Activated CD8-positive, alpha-beta T cell treated with anti-CD3 and anti-CD28 coated beads for 36 hours (primary cell): ENCODE measurements around the gene CTAG1A. TPM values are rescaled to one million over a fixed set of nuclear protein-coding genes. Genes with fewer than 3 reads are reported as not detected.

Source experiments
- ATAC-seq: fragments of 200-7000 bp; cut with Tn5 transposase; one replicate; pipeline ENCODE4 v1.10.0; 2021; ENCODE audit warnings: mild to moderate bottlenecking, moderate library complexity
- CTCF ChIA-PET: fragments of 350-600 bp; sonication (Branson Sonifier 250); formaldehyde crosslinking; loops from one replicate; lab custom pipeline; 2021; ENCODE audit warnings: antibody characterized with exemption; lab: Charles Lee
- POLR2A ChIA-PET: fragments of 350-600 bp; sonication (Branson Sonifier 250); formaldehyde crosslinking; loops from one replicate; lab custom pipeline; 2021; ENCODE audit warnings: antibody characterized with exemption; lab: Charles Lee
- DNase-seq: peaks from one replicate; pipeline ENCODE4 v3.0.0-alpha.2; 2020
- H3K27ac Mint-ChIP-seq: one replicate; pipeline ENCODE4 v1.8.0; 2021; ENCODE audit warnings: mild to moderate bottlenecking, mixed read lengths
- H3K27me3 Mint-ChIP-seq: one replicate; pipeline ENCODE4 v1.8.0; 2021; ENCODE audit warnings: mixed read lengths
- H3K36me3 Mint-ChIP-seq: one replicate; pipeline ENCODE4 v1.8.0; 2021; ENCODE audit warnings: low read depth, mixed read lengths
- H3K4me1 Mint-ChIP-seq: one replicate; pipeline ENCODE4 v1.8.0; 2021; ENCODE audit warnings: low read depth, mixed read lengths
- H3K4me3 Mint-ChIP-seq: one replicate; pipeline ENCODE4 v1.8.0; 2021; ENCODE audit warnings: mild to moderate bottlenecking, moderate library complexity, mixed read lengths
- H3K9me3 Mint-ChIP-seq: one replicate; pipeline ENCODE4 v1.8.0; 2021; ENCODE audit warnings: mixed read lengths
- CTCF ChIP-seq: fragments of 200-600 bp; IDR thresholded peaks from one replicate; pipeline ENCODE4 v1.8.0; 2022; ENCODE audit warnings: antibody characterized with exemption, mild to moderate bottlenecking
- intact Hi-C: fragments of 100-400 bp; cut with micrococcal nuclease; formaldehyde crosslinking; loops from one replicate; pipeline ENCODE4 v1.10.0; 2022
- total RNA-seq, 2 experiments: library from RNA; stranded (reverse); gene quantifications; one replicate each; pipeline ENCODE4 v1.2.3, GENCODE V29; 2021

Gene CTAG1A
- total RNA-seq, 2 experiments from 2014 or later = not detected

GRCh38 chrX:154541589-154541895 lies 43.4 kb upstream of the CTAG1A start:
- Mint-ChIP-seq H3K27me3 (no peaks in the 10 kb centered on the region), H3K9me3 (no peaks in the 10 kb centered on the region), H3K27ac (peak overlapping the region; percentile 97), H3K4me3 (no peak overlapping the region), H3K4me1 (peaks cover 51% of the 10 kb centered on the region), H3K36me3 (peaks cover 36% of the 10 kb centered on the region)
- CTCF ChIA-PET = interaction anchor here (0.9 to 1.5 kb wide), 3 partner anchors 8 to 168 kb away, joined by 3 to 4 read pairs (median 3); no protein-coding TSS in a partner anchor
- DNase-seq (no peak), ATAC-seq (no peak)
- POLR2A ChIA-PET = interaction anchor here (0.7 to 1.6 kb wide), 5 partner anchors 15 to 168 kb away, joined by 3 to 5 read pairs (median 3); no protein-coding TSS in a partner anchor
- intact Hi-C loops = no loop called here
- TF ChIP-seq CTCF = no peak

DNA sequence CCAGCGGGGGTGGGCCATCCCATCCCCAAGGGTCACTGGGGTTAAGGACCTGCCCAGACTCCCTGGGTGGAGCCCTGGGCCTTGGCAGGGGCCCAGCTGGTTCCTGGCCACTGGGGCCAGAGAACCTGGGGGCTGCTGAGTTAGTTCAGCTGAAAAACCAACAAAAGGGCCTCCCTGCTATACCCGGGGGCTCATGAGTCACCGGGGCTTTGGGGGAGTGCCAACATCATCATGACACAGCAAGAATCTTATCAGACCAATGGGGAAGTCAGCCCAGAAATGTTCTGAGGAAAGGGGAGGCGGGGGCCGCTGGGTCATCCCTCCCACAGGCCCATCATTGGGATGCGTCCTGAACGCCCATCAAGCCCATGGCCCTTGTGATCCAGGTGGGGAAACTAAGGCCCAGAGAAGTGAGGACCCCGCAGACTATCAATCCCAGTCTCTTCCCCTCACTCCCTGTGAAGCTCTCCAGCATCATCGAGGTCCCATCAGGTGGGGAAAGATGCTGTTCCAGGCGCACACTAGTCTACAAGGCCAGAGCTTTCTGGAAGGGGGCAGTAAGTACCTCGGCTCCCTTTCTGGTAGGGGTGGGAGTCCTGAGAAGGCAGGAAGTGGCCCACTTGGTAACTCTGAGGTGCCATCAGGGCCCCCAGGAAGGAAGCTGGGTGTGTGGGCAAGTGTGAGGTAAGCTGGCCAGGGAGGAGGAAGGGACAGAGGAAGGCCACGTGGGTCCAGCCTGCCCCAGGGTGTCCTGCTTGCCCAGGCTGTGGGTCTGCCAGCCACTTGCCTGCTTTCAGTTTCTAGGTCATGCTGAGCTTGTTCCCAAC lies 42.8 kb upstream of the CTAG1A start:
- Mint-ChIP-seq H3K36me3 (peaks cover 36% of the 10 kb centered on the region), H3K27me3 (no peaks in the 10 kb centered on the region), H3K4me1 (peaks cover 51% of the 10 kb centered on the region), H3K4me3 (peak overlapping the region; percentile 79), H3K27ac (peak overlapping the region; percentile 97), H3K9me3 (no peaks in the 10 kb centered on the region)
- DNase-seq (peak; percentile 79), ATAC-seq (peak; percentile 34)
- CTCF ChIA-PET = interaction anchor here (0.9 to 1.5 kb wide), 2 partner anchors 8 to 15 kb away, joined by 3 to 4 read pairs; no protein-coding TSS in a partner anchor
- no peak for TF ChIP-seq CTCF
- POLR2A ChIA-PET = interaction anchor here (0.7 to 2.0 kb wide), 10 partner anchors 15 to 169 kb away, joined by 3 to 10 read pairs (median 4); partner anchors contain the start of genes ATP6AP1, DNASE1L1, RPL10 and UBL4A
- intact Hi-C loops = no loop called here

GRCh38 chrX:154542723-154543424 lies 42.1 kb upstream of the CTAG1A start:
- peak overlapping the region; percentile 97 for H3K27ac Mint-ChIP-seq
- CTCF ChIA-PET = interaction anchor here (1.2 to 1.5 kb wide), 2 partner anchors 9 to 169 kb away, joined by 3 read pairs; partner anchors contain the start of gene FLNA
- intact Hi-C loops = no loop called here
- TF ChIP-seq CTCF = no peak
- DNase-seq = peak; percentile 62
- POLR2A ChIA-PET = interaction anchor here (0.7 to 2.0 kb wide), 10 partner anchors 16 to 196 kb away, joined by 3 to 10 read pairs (median 4); partner anchors contain the start of genes ATP6AP1, DNASE1L1, RPL10 and UBL4A
- H3K9me3 Mint-ChIP-seq = no peaks in the 10 kb centered on the region
- ATAC-seq = peak; percentile 12
- peaks cover 48% of the 10 kb centered on the region for H3K4me1 Mint-ChIP-seq
- H3K4me3 Mint-ChIP-seq = peak overlapping the region; percentile 79
- H3K27me3 Mint-ChIP-seq = no peaks in the 10 kb centered on the region
- peaks cover 38% of the 10 kb centered on the region for H3K36me3 Mint-ChIP-seq

DNA sequence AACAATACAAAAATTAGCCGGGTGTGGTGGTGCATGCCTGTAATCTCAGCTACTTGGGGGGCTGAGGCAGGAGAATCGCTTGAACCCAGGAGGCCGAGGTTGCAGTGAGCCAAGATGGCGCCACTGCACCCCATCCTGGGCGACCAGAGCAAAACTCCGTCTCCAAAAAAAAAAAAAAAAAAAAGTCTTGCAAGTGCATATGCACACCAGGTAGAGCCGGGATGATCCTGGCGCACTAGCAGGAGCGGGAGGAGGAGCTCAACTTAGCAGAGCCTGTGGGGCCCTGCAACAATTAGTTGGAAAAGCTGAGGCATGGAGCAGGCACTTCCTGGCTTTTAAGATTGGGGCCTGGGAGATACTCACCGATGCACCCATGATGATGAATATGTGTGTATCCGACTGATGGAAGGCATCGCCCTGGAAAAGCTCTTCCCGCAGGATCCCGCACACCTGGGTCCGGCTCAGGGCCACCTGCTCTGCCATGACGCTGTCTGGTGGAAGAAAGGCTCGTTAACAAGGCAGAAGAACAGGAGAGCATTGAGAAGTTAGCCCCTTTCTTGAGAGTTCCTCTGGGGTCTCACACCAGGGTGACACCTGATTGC lies 39.2 kb upstream of the CTAG1A start:
- ATAC-seq (no peak), DNase-seq (no peak)
- no peaks in the 10 kb centered on the region for H3K9me3 Mint-ChIP-seq
- H3K4me1 Mint-ChIP-seq = peaks cover 49% of the 10 kb centered on the region
- POLR2A ChIA-PET = no interaction called here
- peak overlapping the region; percentile 75 for H3K4me3 Mint-ChIP-seq
- no peak for TF ChIP-seq CTCF
- H3K36me3 Mint-ChIP-seq = peaks cover 46% of the 10 kb centered on the region
- H3K27ac Mint-ChIP-seq = peak overlapping the region; percentile 64
- intact Hi-C loops = no loop called here
- no peaks in the 10 kb centered on the region for H3K27me3 Mint-ChIP-seq
- CTCF ChIA-PET = interaction anchor here (0.6 to 1.4 kb wide), 2 partner anchors 9 to 18 kb away, joined by 3 read pairs; no protein-coding TSS in a partner anchor
